HG03025 (cell line): ENCODE data around the gene TXNDC5.
"Not testable (repeated sequence)": the region's sequence is repeated elsewhere in the genome, so short reads cannot be mapped to it uniquely, and the experiment has no call there.

ENCODE experiments used
- ATAC-seq: cut with Tn5 transposase; IDR thresholded peaks from one replicate; pipeline ENCODE4 v1.9.1; 2021; ENCODE audit warnings: mild to moderate bottlenecking, moderate library complexity; ENCODE audit not compliant: unreplicated experiment, low FRiP score

Gene TXNDC5

GRCh38 chr6:7914991-7915789 lies 4.6 kb upstream of the TXNDC5 start:
- no peak for ATAC-seq

GRCh38 chr6:7914311-7914710 lies 3.7 kb upstream of the TXNDC5 start:
- ATAC-seq, result no peak

DNA sequence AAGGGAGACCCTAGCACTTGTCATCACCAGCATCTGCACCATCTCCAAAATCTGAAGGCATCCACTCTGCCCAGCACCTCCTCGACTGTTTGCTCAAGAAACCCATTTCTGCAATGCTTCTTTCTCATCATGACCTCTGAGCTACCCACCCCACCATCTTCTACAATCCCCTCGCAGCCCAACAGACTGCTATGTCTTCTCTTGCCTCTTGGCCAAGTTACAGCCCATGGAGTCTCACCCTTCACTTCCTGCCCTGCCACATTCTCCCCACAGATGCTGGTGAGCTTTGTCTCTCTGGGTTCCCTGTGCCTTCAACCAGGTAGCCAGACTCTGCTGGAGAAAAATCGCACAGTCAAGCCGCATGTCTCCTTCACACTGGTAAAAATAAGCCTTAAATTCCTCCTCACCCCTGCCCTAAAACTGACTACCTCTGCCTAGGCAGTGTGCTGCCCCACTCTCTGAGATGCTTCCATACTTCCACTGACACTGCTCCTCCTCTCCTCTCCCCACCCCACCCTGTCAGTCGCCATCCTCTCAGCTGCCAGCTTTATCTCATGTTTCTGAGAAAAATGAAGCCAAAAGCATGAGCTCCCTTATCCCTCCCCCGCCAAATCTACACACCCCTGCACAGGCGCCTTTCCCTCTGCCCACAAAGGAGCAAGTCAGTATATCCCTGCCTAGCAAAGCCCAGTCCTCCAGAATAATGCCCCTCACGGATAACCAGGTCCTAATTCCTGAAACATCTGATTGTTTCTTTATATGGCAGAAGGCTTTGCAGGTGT lies 2.3 kb upstream of the TXNDC5 start:
- no peak for ATAC-seq

DNA sequence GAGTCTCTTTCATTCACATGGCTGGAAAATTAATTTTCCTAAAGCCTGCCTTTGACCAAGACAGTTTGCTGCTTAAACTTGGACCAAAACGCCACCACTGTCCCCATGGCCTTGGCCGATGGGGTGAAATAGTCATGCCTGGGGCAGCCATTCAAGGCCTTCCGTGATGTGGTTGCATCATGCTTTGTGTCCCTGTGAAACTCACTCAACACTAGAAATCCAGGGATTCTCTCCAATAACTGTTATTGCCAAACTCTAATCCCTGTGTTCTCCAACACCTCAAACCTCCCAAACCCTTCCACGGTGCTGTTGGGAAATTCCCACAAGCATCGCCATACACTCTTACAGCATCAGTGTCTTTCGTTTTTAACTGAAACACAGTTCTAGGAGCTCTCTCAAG lies 1.4 kb upstream of the TXNDC5 start:
- ATAC-seq, result no peak

DNA sequence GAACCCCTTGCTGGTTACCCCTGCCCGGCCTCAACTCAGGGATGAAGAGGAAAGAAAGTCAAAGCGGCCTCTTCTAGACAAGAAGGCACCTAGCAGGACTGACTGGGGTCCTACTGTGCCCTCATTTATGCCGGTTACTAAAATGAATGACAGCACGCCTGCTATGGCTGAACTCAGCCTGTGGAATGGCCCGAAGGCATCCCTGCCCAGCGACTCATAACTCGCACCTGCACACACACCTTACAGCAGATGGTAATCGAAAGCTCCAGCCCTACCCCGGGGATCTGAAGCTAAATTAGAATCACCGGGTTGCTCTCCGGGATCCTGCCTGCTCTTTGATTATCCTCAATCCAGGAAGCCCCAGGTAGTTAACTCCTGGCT lies 747 bp upstream of the TXNDC5 start:
- ATAC-seq, result no peak

DNA sequence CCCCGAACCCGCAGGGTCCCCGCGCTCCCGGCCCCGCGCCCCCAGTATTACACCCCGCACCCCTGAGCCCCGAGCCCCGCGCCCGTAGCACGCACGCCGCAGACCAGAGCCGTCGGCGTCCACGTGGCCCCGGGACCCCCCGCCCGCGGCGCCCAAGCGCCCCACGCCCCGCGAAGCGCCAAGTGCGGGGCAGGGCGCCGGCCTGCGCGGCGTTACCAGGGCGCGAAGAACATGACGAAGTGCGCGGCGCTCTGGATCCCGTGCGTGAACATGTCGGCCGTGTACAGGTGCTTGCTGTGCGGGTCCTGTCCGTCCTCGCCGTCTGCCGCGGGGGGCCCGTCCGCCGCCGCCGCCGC lies 312 bp downstream of the TXNDC5 start:
- ATAC-seq, result peak; percentile 24

- peak; percentile 25 for ATAC-seq
These were observed 988 bp downstream of the TXNDC5 start for GRCh38 chr6:7909323-7910276.

GRCh38 chr6:7907159-7907558 lies 3.4 kb downstream of the TXNDC5 start:
- ATAC-seq, result no peak

GRCh38 chr6:7906741-7907140 lies 3.8 kb downstream of the TXNDC5 start:
- ATAC-seq, result no peak

GRCh38 chr6:7905416-7905815 lies 5.2 kb downstream of the TXNDC5 start:
- ATAC-seq, result no peak

DNA sequence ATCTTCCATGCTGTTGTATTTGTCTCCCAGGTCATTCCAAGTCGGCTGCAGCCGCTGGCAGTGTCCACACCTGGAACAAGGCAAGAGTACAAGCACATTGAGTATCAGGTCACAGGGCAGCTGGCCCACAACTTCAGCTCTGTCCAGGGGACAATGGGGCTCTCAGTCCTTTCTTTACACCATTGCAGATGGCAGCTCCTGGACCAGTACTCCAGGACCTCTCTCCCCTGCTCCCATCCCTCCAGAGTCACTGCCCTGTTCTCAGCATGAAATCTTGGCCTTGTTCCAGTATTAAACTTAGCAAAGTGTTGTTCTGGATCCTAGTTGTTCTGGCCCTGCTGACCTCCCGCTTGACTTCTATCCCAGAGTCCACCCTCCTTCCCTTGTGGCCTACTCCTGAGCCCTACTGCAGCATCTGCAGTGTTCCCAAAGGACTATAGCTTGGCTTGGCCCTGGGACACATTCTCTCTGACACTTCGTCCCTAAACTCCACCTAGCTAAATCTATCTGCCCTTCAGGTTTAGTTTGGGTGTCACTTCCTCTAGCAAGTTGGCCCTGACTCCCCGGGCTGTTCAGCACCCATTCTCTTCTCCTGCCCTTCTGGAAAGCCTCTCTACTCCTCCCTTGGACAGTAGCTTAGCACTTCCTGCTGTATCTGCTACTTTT lies 5.8 kb downstream of the TXNDC5 start:
- no peak for ATAC-seq

- no peak for ATAC-seq
These were observed 6.9 kb downstream of the TXNDC5 start for GRCh38 chr6:7903673-7904072.

- no peak for ATAC-seq
These were observed 7.7 kb downstream of the TXNDC5 start for GRCh38 chr6:7902867-7903266.

DNA sequence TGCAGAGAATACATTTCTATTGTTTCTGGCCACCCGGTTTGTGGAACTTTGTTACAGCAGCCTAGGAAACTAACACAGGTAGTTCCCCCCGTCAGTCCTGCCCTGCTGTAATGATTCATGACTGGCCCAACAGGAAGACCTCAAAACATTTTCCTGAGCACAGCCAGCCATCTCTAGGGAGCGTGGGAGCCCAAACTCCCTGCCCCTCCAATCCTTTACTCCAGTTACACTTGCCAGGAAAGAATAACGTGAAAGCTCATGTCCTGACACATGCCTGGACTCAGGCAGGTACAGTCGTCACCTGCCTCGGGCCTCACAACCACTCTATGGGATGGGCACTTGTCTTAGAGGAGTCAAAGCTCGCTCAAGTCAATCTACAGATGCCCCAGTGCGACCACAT lies 8.4 kb downstream of the TXNDC5 start:
- no peak for ATAC-seq

- no peak for ATAC-seq
These were observed 8.8 kb downstream of the TXNDC5 start for GRCh38 chr6:7901780-7902179.

GRCh38 chr6:7901056-7901455 lies 9.5 kb downstream of the TXNDC5 start:
- no peak for ATAC-seq

DNA sequence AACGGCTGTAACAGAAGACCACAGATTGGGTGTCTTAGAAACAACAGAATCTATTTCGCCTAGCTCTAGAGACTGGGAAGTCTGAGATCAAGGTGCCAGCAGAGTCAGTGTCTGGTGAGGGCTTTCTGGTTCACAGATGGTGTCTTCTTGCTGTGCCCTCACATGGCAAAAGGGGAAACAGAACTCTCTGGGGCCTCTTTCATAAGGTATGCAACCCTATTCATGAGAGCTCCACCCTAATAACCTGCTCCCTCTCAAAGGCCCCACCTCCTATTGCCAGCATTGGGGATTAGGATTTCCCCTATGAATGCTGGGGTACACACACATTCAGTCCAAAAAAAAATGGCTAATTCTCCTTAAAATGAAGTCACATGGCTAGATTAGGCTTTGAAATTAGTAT lies 10.0 kb downstream of the TXNDC5 start:
- no peak for ATAC-seq

- ATAC-seq, result no peak
These were observed 10.7 kb downstream of the TXNDC5 start for GRCh38 chr6:7899889-7900213.

- no peak for ATAC-seq
These were observed 11.3 kb downstream of the TXNDC5 start for GRCh38 chr6:7899101-7899888.

- not testable (repeated sequence) for ATAC-seq
These were observed 12.4 kb downstream of the TXNDC5 start for GRCh38 chr6:7898193-7898586.
